Activated CD4-positive, alpha-beta T cell treated with anti-CD3 and anti-CD28 coated beads, Interleukin-2, amount 10 ng/mL, durations not matched to agents 7 days and 5 days (primary cell): ENCODE results near the gene SEMA4F. TPM values are rescaled to one million over a fixed set of nuclear protein-coding genes. Genes with fewer than 3 reads are reported as not detected.

Source experiments
- CTCF ChIA-PET: fragments of 350-600 bp; sonication (Branson Sonifier 250); formaldehyde crosslinking; loops from one replicate; lab custom pipeline; 2021; ENCODE audit warnings: antibody characterized with exemption; lab: Charles Lee
- POLR2A ChIA-PET: fragments of 350-600 bp; sonication (Branson Sonifier 250); formaldehyde crosslinking; loops from one replicate; lab custom pipeline; 2021; ENCODE audit warnings: antibody characterized with exemption; lab: Charles Lee
- DNase-seq: peaks from one replicate; pipeline ENCODE4 v3.0.0-alpha.2; 2020
- H3K27ac Mint-ChIP-seq: one replicate; pipeline ENCODE4 v1.8.0; 2021; ENCODE audit warnings: mild to moderate bottlenecking, moderate library complexity, mixed read lengths
- H3K27me3 Mint-ChIP-seq: one replicate; pipeline ENCODE4 v1.8.0; 2021; ENCODE audit warnings: mixed read lengths
- H3K36me3 Mint-ChIP-seq: one replicate; pipeline ENCODE4 v1.8.0; 2021; ENCODE audit warnings: low read depth, mixed read lengths
- H3K4me1 Mint-ChIP-seq: one replicate; pipeline ENCODE4 v1.8.0; 2021; ENCODE audit warnings: mixed read lengths
- H3K4me3 Mint-ChIP-seq: one replicate; pipeline ENCODE4 v1.8.0; 2021; ENCODE audit warnings: mild to moderate bottlenecking, moderate library complexity, mixed read lengths
- H3K9me3 Mint-ChIP-seq: one replicate; pipeline ENCODE4 v1.8.0; 2021; ENCODE audit warnings: mixed read lengths
- total RNA-seq, 2 experiments: library from RNA; stranded (reverse); gene quantifications; one replicate each; pipeline ENCODE4 v1.2.3, GENCODE V29; 2021

Gene SEMA4F
- total RNA-seq, 2 experiments from 2014 or later = 6.5 to 8.3 TPM

DNA sequence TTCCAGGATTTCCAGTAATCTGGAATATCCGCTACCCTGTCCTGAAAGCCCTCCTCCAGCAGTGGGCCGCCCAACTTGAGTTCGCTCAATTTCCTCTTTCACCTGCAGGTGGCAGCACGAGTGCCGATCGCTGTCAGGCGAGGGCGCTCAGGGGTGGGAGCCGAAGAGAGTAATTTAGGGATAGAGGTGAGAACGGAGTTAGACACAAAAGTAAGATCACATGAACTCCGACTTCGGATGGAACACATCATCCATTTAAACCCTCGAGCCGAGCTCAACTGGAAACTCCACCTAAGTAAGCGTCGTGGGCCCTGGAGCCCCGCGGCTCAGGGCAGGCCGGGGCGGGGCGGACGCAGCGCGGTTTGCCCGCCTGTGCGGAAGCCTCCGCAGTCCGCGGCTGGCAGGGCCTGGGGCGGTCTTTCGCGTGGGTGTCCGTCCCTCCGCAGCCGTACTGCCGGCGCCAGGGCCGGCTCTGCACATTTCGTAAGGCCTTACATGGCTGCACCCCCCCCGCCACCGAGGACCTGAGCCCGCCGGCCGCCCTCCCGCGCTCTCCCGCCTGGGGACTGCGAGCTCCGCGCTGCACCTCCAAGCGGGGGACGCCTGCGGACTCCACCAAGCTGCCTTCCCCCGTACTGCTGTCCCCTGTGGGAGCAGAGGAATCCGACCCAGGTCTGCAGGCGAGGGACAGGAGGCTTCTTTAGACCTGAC lies 61.2 kb downstream of the SEMA4F start:
- ChIA-PET POLR2A (interaction anchor here (0.9 kb wide), 1 partner anchor 104 kb away, joined by 3 read pairs; no protein-coding TSS in a partner anchor), CTCF (interaction anchor here (0.7 to 3.6 kb wide), 10 partner anchors 9 to 162 kb away, joined by 3 to 19 read pairs (median 3); no protein-coding TSS in a partner anchor)
- DNase-seq = peak; percentile 81
- Mint-ChIP-seq H3K9me3 (no peaks in the 10 kb centered on the region), H3K36me3 (no peaks in the 10 kb centered on the region), H3K4me3 (peak overlapping the region; percentile 72), H3K4me1 (peaks cover 8% of the 10 kb centered on the region), H3K27ac (no peak overlapping the region), H3K27me3 (peaks cover 14% of the 10 kb centered on the region)

DNA sequence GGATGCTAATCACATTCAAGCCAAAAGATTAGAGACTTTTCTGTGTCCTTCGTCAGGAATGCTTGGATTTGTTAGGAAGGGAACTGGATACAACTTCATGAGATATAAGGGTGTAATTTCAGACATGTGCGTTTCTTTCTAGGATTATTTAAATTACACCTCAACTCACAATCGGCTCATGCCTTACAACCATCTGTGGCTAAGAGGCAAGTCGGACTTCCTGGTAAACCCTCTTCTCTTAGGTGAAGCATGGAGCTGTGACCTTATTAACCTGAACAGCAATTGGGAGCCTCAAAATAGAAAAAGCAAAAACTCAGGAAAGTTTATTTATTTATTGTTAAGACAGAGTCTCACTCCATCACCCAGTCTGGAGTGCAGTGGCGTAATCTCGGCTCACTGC lies 61.8 kb downstream of the SEMA4F start:
- H3K4me1 Mint-ChIP-seq = peaks cover 8% of the 10 kb centered on the region

DNA sequence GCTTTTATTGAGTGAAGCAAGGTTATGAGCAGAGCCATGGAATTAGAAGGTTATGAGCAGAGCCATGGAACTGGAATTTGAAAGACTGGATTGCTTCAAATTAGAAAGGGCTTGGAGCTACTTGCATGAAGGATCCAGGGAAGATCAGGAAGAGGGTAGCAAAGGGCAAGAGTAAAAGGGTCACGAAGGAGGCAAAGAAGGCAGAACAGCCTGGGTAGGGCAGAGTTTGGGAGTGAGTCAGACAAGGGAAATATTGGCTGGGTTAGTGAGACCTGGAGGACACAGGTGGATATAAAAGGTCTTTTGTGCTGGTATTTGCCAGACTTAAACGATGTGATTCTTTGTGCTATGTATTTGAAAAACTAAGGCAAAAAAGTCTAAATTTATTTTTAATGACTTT lies 65.0 kb downstream of the SEMA4F start:
- no peak for DNase-seq
- peaks cover 17% of the 10 kb centered on the region for H3K27me3 Mint-ChIP-seq
- no peak overlapping the region for H3K4me3 Mint-ChIP-seq
- H3K4me1 Mint-ChIP-seq = peaks cover 8% of the 10 kb centered on the region
- no peaks in the 10 kb centered on the region for H3K36me3 Mint-ChIP-seq
- no peak overlapping the region for H3K27ac Mint-ChIP-seq
- no peaks in the 10 kb centered on the region for H3K9me3 Mint-ChIP-seq
- POLR2A ChIA-PET = no interaction called here
- CTCF ChIA-PET = interaction anchor here (0.8 kb wide), 1 partner anchor 144 kb away, joined by 3 read pairs; no protein-coding TSS in a partner anchor

More for the DNA sequence above, 61.8 kb downstream of the SEMA4F start:
- Mint-ChIP-seq H3K4me3 (peak overlapping the region; percentile 62), H3K9me3 (no peaks in the 10 kb centered on the region), H3K27me3 (peaks cover 14% of the 10 kb centered on the region), H3K27ac (no peak overlapping the region), H3K36me3 (no peaks in the 10 kb centered on the region)
- POLR2A ChIA-PET = interaction anchor here (0.9 kb wide), 1 partner anchor 104 kb away, joined by 3 read pairs; no protein-coding TSS in a partner anchor
- CTCF ChIA-PET = interaction anchor here (0.7 to 3.6 kb wide), 10 partner anchors 8 to 161 kb away, joined by 3 to 19 read pairs (median 3); no protein-coding TSS in a partner anchor
- no peak for DNase-seq

DNA sequence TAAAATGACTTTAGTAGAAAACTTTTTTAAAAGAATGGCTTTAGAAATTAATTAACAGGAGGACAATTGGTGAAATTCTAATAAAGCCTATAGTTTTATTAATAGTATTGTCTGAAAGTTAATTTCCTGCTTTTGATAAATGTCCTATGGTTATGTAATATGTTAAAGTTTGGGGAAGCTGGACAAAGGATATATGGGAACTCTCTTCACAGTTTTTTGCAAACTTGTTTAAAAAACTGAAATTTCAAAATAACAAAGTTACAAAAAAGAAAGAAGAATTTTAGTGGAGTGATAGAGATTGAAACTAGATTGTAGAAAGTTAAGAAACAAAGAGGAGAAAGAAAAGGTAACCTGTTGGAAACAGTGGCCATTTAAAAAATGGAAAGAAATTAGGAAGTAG lies 67.3 kb downstream of the SEMA4F start:
- no peaks in the 10 kb centered on the region for H3K9me3 Mint-ChIP-seq
- no peaks in the 10 kb centered on the region for H3K36me3 Mint-ChIP-seq
- peaks cover 8% of the 10 kb centered on the region for H3K27me3 Mint-ChIP-seq
- ChIA-PET CTCF (no interaction called here), POLR2A (no interaction called here)
- no peak for DNase-seq
- H3K4me3 Mint-ChIP-seq = no peak overlapping the region
- no peak overlapping the region for H3K27ac Mint-ChIP-seq
- H3K4me1 Mint-ChIP-seq = no peaks in the 10 kb centered on the region

DNA sequence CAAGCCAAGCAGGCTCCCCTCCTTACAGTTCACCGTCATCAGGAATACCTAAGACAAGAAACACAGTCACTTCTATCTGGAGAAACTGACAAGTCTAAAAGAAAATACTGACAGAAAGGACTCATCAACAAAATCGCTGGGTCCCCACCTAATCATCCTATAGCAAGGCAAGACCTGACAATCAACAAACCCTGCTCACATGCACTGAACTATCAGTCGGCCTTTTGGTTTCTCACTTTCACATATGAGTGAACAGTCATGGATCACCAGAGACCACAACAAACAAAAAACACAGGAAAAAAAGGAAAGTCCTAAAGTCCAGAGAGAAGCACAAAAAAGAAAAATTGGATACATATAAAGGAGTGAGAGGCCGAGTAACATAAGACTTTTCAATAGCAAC lies 70.4 kb downstream of the SEMA4F start:
- Mint-ChIP-seq H3K4me1 (no peaks in the 10 kb centered on the region), H3K36me3 (no peaks in the 10 kb centered on the region), H3K9me3 (no peaks in the 10 kb centered on the region), H3K27me3 (peaks cover 24% of the 10 kb centered on the region), H3K4me3 (no peak overlapping the region), H3K27ac (no peak overlapping the region)
- POLR2A ChIA-PET = no interaction called here
- CTCF ChIA-PET = interaction anchor here (1.0 kb wide), 1 partner anchor 9 kb away, joined by 3 read pairs; no protein-coding TSS in a partner anchor
- DNase-seq = no peak

DNA sequence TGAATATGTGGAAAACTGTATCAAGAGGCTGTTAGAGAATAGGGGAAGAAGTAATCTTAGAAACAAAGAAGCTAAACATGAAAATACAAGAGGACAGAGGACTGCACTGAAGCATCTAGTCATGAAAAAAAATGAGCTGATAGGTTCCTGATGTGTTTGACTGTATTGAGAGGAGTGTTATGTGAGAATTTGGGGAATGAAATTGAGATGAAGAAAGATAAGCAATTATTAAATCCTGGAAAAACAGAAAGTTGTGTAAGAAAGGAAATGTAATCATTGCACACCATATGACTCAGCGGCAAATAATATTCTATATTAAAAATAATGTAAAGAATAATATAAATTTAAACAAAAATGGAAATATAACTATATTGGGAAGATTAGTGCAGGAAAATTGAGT lies 71.2 kb downstream of the SEMA4F start:
- Mint-ChIP-seq H3K27me3 (peaks cover 23% of the 10 kb centered on the region), H3K27ac (no peak overlapping the region)

DNA sequence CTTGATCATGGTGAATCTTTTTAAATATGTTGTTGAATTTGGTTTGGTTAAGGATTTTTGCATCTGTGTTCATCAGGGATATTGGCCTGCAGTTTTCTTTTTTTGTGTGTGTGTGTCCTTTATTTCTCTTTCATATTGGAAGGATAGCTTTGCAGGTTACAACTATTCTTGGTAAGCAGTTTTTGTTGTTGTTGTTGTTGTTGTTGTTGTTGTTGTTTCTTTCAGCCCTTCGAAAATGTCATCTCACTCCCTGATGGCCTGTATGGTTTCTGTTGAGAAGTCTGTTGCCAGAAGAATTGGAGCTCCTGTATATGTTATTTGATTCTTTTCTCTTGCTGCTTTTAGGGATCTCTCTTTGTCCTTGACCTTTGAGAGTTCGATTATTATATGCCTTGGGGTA lies 74.8 kb downstream of the SEMA4F start:
- DNase-seq = no peak
- ChIA-PET POLR2A (no interaction called here), CTCF (interaction anchor here (0.9 to 1.3 kb wide), 2 partner anchors 11 to 14 kb away, joined by 4 to 5 read pairs; no protein-coding TSS in a partner anchor)
- H3K27me3 Mint-ChIP-seq = peaks cover 34% of the 10 kb centered on the region
- no peak overlapping the region for H3K4me3 Mint-ChIP-seq
- H3K4me1 Mint-ChIP-seq = no peaks in the 10 kb centered on the region
- peaks cover 2% of the 10 kb centered on the region for H3K9me3 Mint-ChIP-seq
- H3K27ac Mint-ChIP-seq = no peak overlapping the region
- no peaks in the 10 kb centered on the region for H3K36me3 Mint-ChIP-seq

More for the DNA sequence above, 71.2 kb downstream of the SEMA4F start:
- DNase-seq = no peak
- CTCF ChIA-PET = no interaction called here
- no peaks in the 10 kb centered on the region for H3K4me1 Mint-ChIP-seq
- POLR2A ChIA-PET = no interaction called here
- H3K4me3 Mint-ChIP-seq = no peak overlapping the region
- H3K36me3 Mint-ChIP-seq = no peaks in the 10 kb centered on the region
- H3K9me3 Mint-ChIP-seq = peaks cover under 1% of the 10 kb centered on the region

DNA sequence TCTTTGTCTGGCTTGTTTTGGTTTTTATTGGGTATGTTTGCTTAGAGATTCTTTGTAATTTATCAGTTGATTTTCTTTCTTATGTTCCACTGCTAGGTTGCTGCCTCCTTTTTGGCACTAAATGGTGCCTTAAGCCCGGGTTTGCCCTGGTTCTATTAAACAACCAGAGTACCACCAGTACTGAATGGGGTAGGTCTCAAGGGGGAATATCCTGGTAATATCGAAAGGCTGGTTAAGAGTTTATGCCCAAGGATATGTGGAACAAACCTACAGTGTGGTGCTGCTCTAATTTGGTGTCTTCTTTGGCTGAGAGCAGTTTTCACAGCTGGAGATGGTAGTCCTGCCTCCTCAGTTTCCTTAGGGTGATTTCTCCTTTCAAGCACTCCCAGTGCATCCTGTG lies 76.5 kb downstream of the SEMA4F start:
- Mint-ChIP-seq H3K27me3 (peaks cover 34% of the 10 kb centered on the region), H3K4me1 (peaks cover 3% of the 10 kb centered on the region), H3K9me3 (peaks cover 2% of the 10 kb centered on the region), H3K36me3 (no peaks in the 10 kb centered on the region), H3K27ac (no peak overlapping the region), H3K4me3 (no peak overlapping the region)
- ChIA-PET CTCF (no interaction called here), POLR2A (no interaction called here)
- no peak for DNase-seq

Other genes starting within 250 kb of the SEMA4F start
- gene C2orf81, start 232.6 kb upstream of the SEMA4F start, total RNA-seq = 1 to 10 TPM; 3.0 to 3.3 TPM
- gene WDR54, start 232.5 kb upstream of the SEMA4F start, total RNA-seq = 10 to 100 TPM; 71.3 to 80.7 TPM
- under 1 TPM; 0.62 to 0.82 TPM for gene RTKN, start 212.3 kb upstream of the SEMA4F start, total RNA-seq
- 10 to 100 TPM; 28.9 to 32.1 TPM for gene INO80B, start 199.2 kb upstream of the SEMA4F start, total RNA-seq
- gene WBP1, start 195.8 kb upstream of the SEMA4F start, total RNA-seq = 10 to 100 TPM; 52.5 to 52.6 TPM
- 10 to 100 TPM; 55.4 to 62.6 TPM for gene MOGS, start 188.9 kb upstream of the SEMA4F start, total RNA-seq
- gene MRPL53, start 181.6 kb upstream of the SEMA4F start, total RNA-seq = 10 to 100 TPM; 72.5 to 83.1 TPM
- 10 to 100 TPM; 26.8 to 27.1 TPM for gene CCDC142, start 171.2 kb upstream of the SEMA4F start, total RNA-seq
- 10 to 100 TPM; 45.8 to 46.3 TPM for gene TTC31, start 171.2 kb upstream of the SEMA4F start, total RNA-seq
- gene LBX2, start 154.6 kb upstream of the SEMA4F start, total RNA-seq = under 1 TPM in 1 of 2 experiments, not detected in 1; 0.25 TPM
- gene PCGF1, start 146.6 kb upstream of the SEMA4F start, total RNA-seq = 10 to 100 TPM; 25.8 to 35.6 TPM
- under 1 TPM; 0.40 to 0.52 TPM for gene TLX2, start 139.8 kb upstream of the SEMA4F start, total RNA-seq
- under 1 TPM; 0.25 to 0.52 TPM for gene DQX1, start 128.0 kb upstream of the SEMA4F start, total RNA-seq
- gene AUP1, start 124.5 kb upstream of the SEMA4F start, total RNA-seq = 100 to 1,000 TPM; 116 to 136 TPM
- 10 to 100 TPM; 41.6 to 45.8 TPM for gene HTRA2, start 124.3 kb upstream of the SEMA4F start, total RNA-seq
- under 1 TPM; 0.12 to 0.15 TPM for gene LOXL3, start 100.3 kb upstream of the SEMA4F start, total RNA-seq
- 10 to 100 TPM; 28.0 to 34.4 TPM for gene DOK1, start 99.5 kb upstream of the SEMA4F start, total RNA-seq
- gene M1AP, start 5.9 kb upstream of the SEMA4F start, total RNA-seq = not detected
- 10 to 100 TPM; 27.8 to 29.6 TPM for gene HK2, start 179.9 kb downstream of the SEMA4F start, total RNA-seq